B cell (primary cell): ENCODE data around the gene ADK.

ENCODE experiments used
- EZH2 ChIP-seq: IDR thresholded peaks from 2 replicates; pipeline ENCODE4 v1.6.1; 2012; ENCODE audit warnings: borderline replicate concordance, low read depth, mild to moderate bottlenecking, moderate library complexity, low read length; ENCODE audit not compliant: insufficient read depth, poor library complexity, severe bottlenecking
- TF ChIP-seq, protein P1 (sequence below): fragments of 200-600 bp; IDR thresholded peaks from one replicate; pipeline ENCODE4 v1.8.0; 2022; ENCODE audit warnings: antibody characterized with exemption, mild to moderate bottlenecking

GRCh38 chr10:74208997-74209396 lies 58.0 kb downstream of the ADK start:
- TF ChIP-seq, protein P1, sequence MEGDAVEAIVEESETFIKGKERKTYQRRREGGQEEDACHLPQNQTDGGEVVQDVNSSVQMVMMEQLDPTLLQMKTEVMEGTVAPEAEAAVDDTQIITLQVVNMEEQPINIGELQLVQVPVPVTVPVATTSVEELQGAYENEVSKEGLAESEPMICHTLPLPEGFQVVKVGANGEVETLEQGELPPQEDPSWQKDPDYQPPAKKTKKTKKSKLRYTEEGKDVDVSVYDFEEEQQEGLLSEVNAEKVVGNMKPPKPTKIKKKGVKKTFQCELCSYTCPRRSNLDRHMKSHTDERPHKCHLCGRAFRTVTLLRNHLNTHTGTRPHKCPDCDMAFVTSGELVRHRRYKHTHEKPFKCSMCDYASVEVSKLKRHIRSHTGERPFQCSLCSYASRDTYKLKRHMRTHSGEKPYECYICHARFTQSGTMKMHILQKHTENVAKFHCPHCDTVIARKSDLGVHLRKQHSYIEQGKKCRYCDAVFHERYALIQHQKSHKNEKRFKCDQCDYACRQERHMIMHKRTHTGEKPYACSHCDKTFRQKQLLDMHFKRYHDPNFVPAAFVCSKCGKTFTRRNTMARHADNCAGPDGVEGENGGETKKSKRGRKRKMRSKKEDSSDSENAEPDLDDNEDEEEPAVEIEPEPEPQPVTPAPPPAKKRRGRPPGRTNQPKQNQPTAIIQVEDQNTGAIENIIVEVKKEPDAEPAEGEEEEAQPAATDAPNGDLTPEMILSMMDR: no peak
- TF ChIP-seq EZH2: no peak
